H9 (cell line): Measurements from ENCODE around the gene SAP30L. TPM values are rescaled to one million over a fixed set of nuclear protein-coding genes. Genes with fewer than 3 reads are reported as not detected.

Source experiments
- DNase-seq: peaks from one replicate; pipeline ENCODE4 v3.0.0-alpha.2; 2017
- H2AFZ ChIP-seq: one replicate; pipeline ENCODE4 v1.6.1; 2013; ENCODE audit warnings: mild to moderate bottlenecking, low read length, control low read depth, moderate library complexity
- H2AK5ac ChIP-seq: 2 replicates; pipeline ENCODE4 v1.6.1; 2013; ENCODE audit warnings: low read length, control low read depth, mixed read lengths; ENCODE audit not compliant: insufficient read length
- H2BK120ac ChIP-seq: one replicate; pipeline ENCODE4 v1.6.1; 2013; ENCODE audit warnings: low read depth, mild to moderate bottlenecking, low read length, control low read depth, inconsistent platforms; ENCODE audit not compliant: poor library complexity, severe bottlenecking
- H2BK12ac ChIP-seq: 2 replicates; pipeline ENCODE4 v1.6.1; 2013; ENCODE audit warnings: low read length, control low read depth, mixed read lengths, low read depth; ENCODE audit not compliant: insufficient read length
- H2BK15ac ChIP-seq: 2 replicates; pipeline ENCODE4 v1.6.1; 2013; ENCODE audit warnings: low read depth, low read length, control low read depth
- H2BK20ac ChIP-seq: one replicate; pipeline ENCODE4 v1.6.1; 2013; ENCODE audit warnings: low read depth, mild to moderate bottlenecking, low read length, control low read depth, inconsistent platforms; ENCODE audit not compliant: poor library complexity, severe bottlenecking
- H2BK5ac ChIP-seq: 2 replicates; pipeline ENCODE4 v1.6.1; 2013; ENCODE audit warnings: low read length, control low read depth, mixed read lengths; ENCODE audit not compliant: insufficient read length
- H3K14ac ChIP-seq: 2 replicates; pipeline ENCODE4 v1.6.1; 2013; ENCODE audit warnings: low read length, control low read depth; ENCODE audit not compliant: insufficient read depth
- H3K18ac ChIP-seq: 2 replicates; pipeline ENCODE4 v1.6.1; 2013; ENCODE audit warnings: low read depth, mild to moderate bottlenecking, mixed read lengths, low read length, control low read depth; ENCODE audit not compliant: insufficient read length
- H3K23ac ChIP-seq: 2 replicates; pipeline ENCODE4 v1.6.1; 2013; ENCODE audit warnings: low read length, control low read depth, mixed read lengths, low read depth; ENCODE audit not compliant: insufficient read length
- H3K23me2 ChIP-seq: 2 replicates; pipeline ENCODE4 v1.6.1; 2013; ENCODE audit warnings: low read depth, mild to moderate bottlenecking, mixed read lengths, low read length, control low read depth; ENCODE audit not compliant: insufficient read length, poor library complexity, severe bottlenecking
- H3K27ac ChIP-seq: 2 replicates; pipeline ENCODE4 v1.5.1; 2013; ENCODE audit warnings: low read length, control low read depth, mixed read lengths, low read depth; ENCODE audit not compliant: insufficient read length
- H3K27me3 ChIP-seq: 2 replicates; pipeline ENCODE4 v1.6.1; 2013; ENCODE audit warnings: low read length, control low read depth, inconsistent platforms; ENCODE audit not compliant: insufficient read depth
- H3K4ac ChIP-seq: 2 replicates; pipeline ENCODE4 v1.6.1; 2013; ENCODE audit warnings: low read depth, mild to moderate bottlenecking, control low read depth, inconsistent platforms, low read length, moderate library complexity
- H3K4me1 ChIP-seq: 2 replicates; pipeline ENCODE4 v1.6.1; 2013; ENCODE audit warnings: low read length, control low read depth, inconsistent platforms; ENCODE audit not compliant: insufficient read depth
- H3K4me2 ChIP-seq: 2 replicates; pipeline ENCODE4 v1.6.1; 2013; ENCODE audit warnings: low read length, control low read depth, mixed read lengths; ENCODE audit not compliant: insufficient read length, insufficient read depth
- H3K56ac ChIP-seq: 2 replicates; pipeline ENCODE4 v1.6.1; 2013; ENCODE audit warnings: low read depth, mild to moderate bottlenecking, mixed read lengths, low read length, control low read depth; ENCODE audit not compliant: insufficient read length
- H3K79me1 ChIP-seq: 2 replicates; pipeline ENCODE4 v1.6.1; 2013; ENCODE audit warnings: low read depth, mild to moderate bottlenecking, moderate library complexity, low read length, control low read depth, inconsistent platforms; ENCODE audit not compliant: insufficient read depth, poor library complexity, severe bottlenecking
- H3K79me2 ChIP-seq: 2 replicates; pipeline ENCODE4 v1.6.1; 2013; ENCODE audit warnings: low read length, control low read depth, inconsistent platforms; ENCODE audit not compliant: insufficient read depth
- H3K9ac ChIP-seq: 2 replicates; pipeline ENCODE4 v1.6.1; 2013; ENCODE audit warnings: low read length, control low read depth, mixed read lengths; ENCODE audit not compliant: insufficient read length; ENCODE audit errors: extremely low read depth
- H3K9me3 ChIP-seq: one replicate; pipeline ENCODE4 v1.6.1; 2013; ENCODE audit warnings: low read depth, low read length, inconsistent platforms; ENCODE audit not compliant: control insufficient read depth
- H3T11ph ChIP-seq: one replicate; pipeline ENCODE4 v1.6.1; 2013; ENCODE audit warnings: mild to moderate bottlenecking, low read length, control low read depth, inconsistent platforms
- H4K20me1 ChIP-seq: one replicate; pipeline ENCODE4 v1.6.1; 2013; ENCODE audit not compliant: control insufficient read depth, insufficient read length, insufficient read depth
- H4K5ac ChIP-seq: 2 replicates; pipeline ENCODE4 v1.6.1; 2013; ENCODE audit warnings: low read depth, mild to moderate bottlenecking, mixed read lengths, low read length, control low read depth; ENCODE audit not compliant: insufficient read length
- H4K8ac ChIP-seq: replicated peaks from 2 replicates; pipeline ENCODE4 v1.6.1; 2013; ENCODE audit warnings: low read length, control low read depth, mixed read lengths, low read depth; ENCODE audit not compliant: insufficient read length
- H4K91ac ChIP-seq: 2 replicates; pipeline ENCODE4 v1.6.1; 2013; ENCODE audit warnings: low read depth, mild to moderate bottlenecking, moderate library complexity, mixed read lengths, low read length, control low read depth; ENCODE audit not compliant: insufficient read length
- H3K27ac Mint-ChIP-seq, 3 experiments: 2 replicates in 2 of 3; 3 replicates in 1 of 3; pipeline ENCODE4 v1.8.0; 2020 to 2021; ENCODE audit warnings: mixed read lengths in 3 of 3, mild to moderate bottlenecking in 1 of 3, moderate library complexity in 1 of 3
- H3K27me3 Mint-ChIP-seq: 2 replicates; pipeline ENCODE4 v1.8.0; 2021; ENCODE audit warnings: low read depth, mild to moderate bottlenecking, moderate library complexity, mixed read lengths
- H3K36me3 Mint-ChIP-seq, 3 experiments: 2 replicates in 2 of 3; 3 replicates in 1 of 3; pipeline ENCODE4 v1.8.0; 2020 to 2021; ENCODE audit warnings: low read depth in 3 of 3, mixed read lengths in 3 of 3; ENCODE audit not compliant: insufficient read depth in 1 of 3
- H3K4me1 Mint-ChIP-seq, 2 experiments: 2 replicates each; pipeline ENCODE4 v1.8.0; 2020; ENCODE audit warnings: mixed read lengths in 2 of 2
- H3K4me3 Mint-ChIP-seq, 2 experiments: 2 replicates in 1 of 2; 3 replicates in 1 of 2; pipeline ENCODE4 v1.8.0; 2020 to 2021; ENCODE audit warnings: mild to moderate bottlenecking in 2 of 2, mixed read lengths in 2 of 2, moderate library complexity in 1 of 2
- H3K9me3 Mint-ChIP-seq, 2 experiments: 2 replicates in 1 of 2; 3 replicates in 1 of 2; pipeline ENCODE4 v1.8.0; 2020; ENCODE audit warnings: mild to moderate bottlenecking in 2 of 2, mixed read lengths in 2 of 2, moderate library complexity in 1 of 2
- WGBS: extraction: QIAGEN DNeasy Blood & Tissue Kit; methylation state at CpG from one replicate; pipeline ENCODE4 v1.1.7; 2013; ENCODE audit warnings: missing lambda C conversion rate, low lambda C conversion rate, mixed read lengths; ENCODE audit not compliant: insufficient read length; ENCODE audit errors: extremely low coverage; 5-methylcytosine and 5-hydroxymethylcytosine counted together
- total RNA-seq: library from RNA; stranded (reverse); gene quantifications from 2 replicates; pipeline ENCODE4 v1.2.1, GENCODE V29; 2021
- TF ChIP-seq, protein P1 (sequence below): fragments of 200-600 bp; sonication (generic); conservative IDR thresholded peaks from 3 replicates; pipeline ENCODE4 v1.8.0; 2021; ENCODE audit warnings: antibody characterized with exemption, mild to moderate bottlenecking

The SAP30L gene
- total RNA-seq, 1 experiment from 2014 or later, result 25.0 TPM

- H3K23me2 ChIP-seq, result no peaks in the 10 kb centered on the region
- H4K91ac ChIP-seq, result no peak overlapping the region
- H2BK12ac ChIP-seq, result no peak overlapping the region
- no peak overlapping the region for H3K27ac ChIP-seq
- no peak overlapping the region for H3K4me2 ChIP-seq
- H3K79me2 ChIP-seq, result no peaks in the 10 kb centered on the region
- no peak overlapping the region for H2AFZ ChIP-seq
- peak; percentile 45 for DNase-seq
- H3K14ac ChIP-seq, result no peak overlapping the region
- no CpG with 5 or more reads among the region's 4 CpGs for WGBS
- no peak overlapping the region for H2BK15ac ChIP-seq
- no peak overlapping the region for H4K5ac ChIP-seq
- H3K23ac ChIP-seq, result no peak overlapping the region
- H3K9me3 ChIP-seq, result no peaks in the 10 kb centered on the region
- Mint-ChIP-seq H3K9me3 (peaks cover 0 to 2% of the 10 kb centered on the region in 2 experiments; a peak in 2 of 5 replicates), H3K4me1 (peaks cover 44 to 55% of the 10 kb centered on the region in 2 experiments), H3K4me3 (peak overlapping the region in 1 of 2 experiments; percentile 36; a peak in 2 of 5 replicates), H3K27me3 (peaks cover 95% of the 10 kb centered on the region), H3K36me3 (no peaks in the 10 kb centered on the region; a peak in 1 of 7 replicates), H3K27ac (no peak overlapping the region)
- H3K4ac ChIP-seq, result no peak overlapping the region
- H3K56ac ChIP-seq, result no peak overlapping the region
- no peak overlapping the region for H3T11ph ChIP-seq
- no peak overlapping the region for H2BK5ac ChIP-seq
- H4K20me1 ChIP-seq, result peaks cover 2% of the 10 kb centered on the region
- H3K79me1 ChIP-seq, result no peaks in the 10 kb centered on the region
- H2BK120ac ChIP-seq, result no peak overlapping the region
- H3K18ac ChIP-seq, result no peak overlapping the region
- no peaks in the 10 kb centered on the region; the same call in none of the 2 replicates for H3K4me1 ChIP-seq
- H3K9ac ChIP-seq, result no peak overlapping the region
- no peak overlapping the region for H2AK5ac ChIP-seq
- H2BK20ac ChIP-seq, result no peak overlapping the region
- peaks cover 63% of the 10 kb centered on the region for H3K27me3 ChIP-seq
- H4K8ac ChIP-seq, result no peak overlapping the region
- TF ChIP-seq, protein P1, sequence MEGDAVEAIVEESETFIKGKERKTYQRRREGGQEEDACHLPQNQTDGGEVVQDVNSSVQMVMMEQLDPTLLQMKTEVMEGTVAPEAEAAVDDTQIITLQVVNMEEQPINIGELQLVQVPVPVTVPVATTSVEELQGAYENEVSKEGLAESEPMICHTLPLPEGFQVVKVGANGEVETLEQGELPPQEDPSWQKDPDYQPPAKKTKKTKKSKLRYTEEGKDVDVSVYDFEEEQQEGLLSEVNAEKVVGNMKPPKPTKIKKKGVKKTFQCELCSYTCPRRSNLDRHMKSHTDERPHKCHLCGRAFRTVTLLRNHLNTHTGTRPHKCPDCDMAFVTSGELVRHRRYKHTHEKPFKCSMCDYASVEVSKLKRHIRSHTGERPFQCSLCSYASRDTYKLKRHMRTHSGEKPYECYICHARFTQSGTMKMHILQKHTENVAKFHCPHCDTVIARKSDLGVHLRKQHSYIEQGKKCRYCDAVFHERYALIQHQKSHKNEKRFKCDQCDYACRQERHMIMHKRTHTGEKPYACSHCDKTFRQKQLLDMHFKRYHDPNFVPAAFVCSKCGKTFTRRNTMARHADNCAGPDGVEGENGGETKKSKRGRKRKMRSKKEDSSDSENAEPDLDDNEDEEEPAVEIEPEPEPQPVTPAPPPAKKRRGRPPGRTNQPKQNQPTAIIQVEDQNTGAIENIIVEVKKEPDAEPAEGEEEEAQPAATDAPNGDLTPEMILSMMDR, result no peak
Measured at GRCh38 chr5:154486427-154486866, 40.6 kb downstream of the SAP30L start.
